Endometrial microvascular endothelial cells (primary cell): ENCODE results near the gene GRAP2. TPM values are rescaled to one million over a fixed set of nuclear protein-coding genes. Genes with fewer than 3 reads are reported as not detected.
"Not testable (repeated sequence)": the region's sequence is repeated elsewhere in the genome, so short reads cannot be mapped to it uniquely, and the experiment has no call there.

Experiments
- in situ Hi-C: cut with HindIII; loops from 2 replicates; pipeline ENCODE4 v1.10.0; 2017; ENCODE audit warnings: low sequenced_read_pairs, low pct_unique_long_range_greater_than_20kb; ENCODE audit errors: inconsistent ontology term
- total RNA-seq: library from RNA; depleted of rRNA; stranded (reverse); fragments of >200 nt; gene quantifications from one replicate; pipeline ENCODE4 v1.2.3, GENCODE V29; 2015; ENCODE audit errors: inconsistent ontology term

GRAP2 gene
- total RNA-seq, 1 donor from 2014 or later = 1.2 TPM

DNA sequence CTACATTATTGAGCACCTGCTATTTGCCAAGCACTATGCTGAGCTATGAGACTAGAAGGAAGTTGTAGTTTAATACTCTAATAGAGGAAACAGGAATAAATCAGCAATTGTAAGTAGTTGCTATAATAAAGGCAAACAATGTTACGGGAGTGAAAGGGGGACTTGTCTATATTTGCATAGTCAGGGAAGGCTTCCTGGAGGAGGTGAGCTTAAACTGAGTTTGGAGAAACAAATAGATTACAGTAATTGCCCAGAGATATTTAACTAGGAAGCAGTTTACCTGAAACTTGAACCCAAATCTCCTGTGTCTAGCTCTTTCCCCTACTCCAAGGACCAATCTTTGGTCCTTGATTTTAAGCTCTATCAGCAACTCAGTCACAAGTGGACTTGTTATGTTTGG lies 5.2 kb upstream of the GRAP2 start:
- in situ Hi-C loops = no loop called here

GRCh38 chr22:39896313-39896996 lies 4.4 kb upstream of the GRAP2 start:
- in situ Hi-C loops = no loop called here

DNA sequence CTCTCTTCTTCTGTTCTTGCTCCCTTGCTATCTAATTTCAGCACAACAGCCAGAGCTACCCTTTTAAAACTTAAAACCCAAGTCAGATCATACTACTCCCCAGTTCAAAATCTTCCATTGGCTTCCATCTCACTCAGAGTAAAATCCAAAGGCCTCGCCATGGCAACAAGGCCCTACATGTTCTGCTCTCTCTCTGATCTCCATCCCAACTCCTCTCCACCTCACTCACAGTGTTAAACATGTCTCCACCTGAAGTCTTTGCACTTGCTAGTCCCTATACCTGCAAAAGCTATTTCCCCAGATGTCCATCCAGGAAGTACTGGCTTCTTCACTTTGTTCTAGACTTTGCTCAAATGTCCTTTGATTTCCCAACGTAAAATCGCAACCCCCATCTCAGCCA lies 3.0 kb upstream of the GRAP2 start:
- in situ Hi-C loops = no loop called here

DNA sequence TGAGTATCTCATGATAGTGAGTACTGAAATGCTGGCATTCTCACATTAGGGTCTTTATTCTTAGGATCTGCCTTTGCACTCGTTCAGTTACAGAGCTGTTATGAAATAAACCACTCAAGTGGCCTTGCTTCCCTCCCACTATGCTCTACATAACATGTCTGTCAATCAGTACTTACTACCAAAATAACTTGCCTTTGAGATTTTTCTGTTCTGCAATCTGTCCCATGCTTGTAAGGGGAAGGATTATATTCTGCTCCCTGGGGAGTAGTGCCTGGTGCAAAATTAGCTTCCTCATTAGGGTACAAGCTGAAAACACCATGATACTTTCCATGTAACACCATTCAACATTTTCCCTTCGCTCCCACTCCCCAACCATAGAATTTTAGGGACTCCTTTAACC lies 1.9 kb upstream of the GRAP2 start:
- in situ Hi-C loops = no loop called here

GRCh38 chr22:39901565-39902146 lies 772 bp downstream of the GRAP2 start:
- in situ Hi-C loops = no loop called here

DNA sequence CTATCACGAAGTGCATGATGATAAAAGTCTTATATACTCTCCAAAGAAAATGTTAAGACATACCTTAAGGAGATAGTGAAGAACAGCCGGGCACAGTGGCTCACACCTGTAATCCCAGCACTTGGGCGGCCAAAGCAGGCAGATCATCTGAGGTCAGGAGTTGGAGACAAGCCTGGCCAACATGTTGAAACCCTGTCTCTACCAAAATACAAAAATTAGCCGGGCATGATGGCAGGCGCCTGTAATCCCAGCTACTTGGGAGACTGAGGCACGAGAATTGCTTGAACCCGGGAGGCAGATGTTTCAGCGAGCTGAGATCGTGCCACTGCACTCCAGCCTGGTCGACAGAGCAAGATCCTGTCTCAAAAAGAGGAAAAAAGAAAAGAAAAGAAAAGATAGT lies 3.1 kb downstream of the GRAP2 start:
- in situ Hi-C loops = not testable (repeated sequence)

- in situ Hi-C loops = no loop called here
Measured at GRCh38 chr22:39904862-39905261, 4.0 kb downstream of the GRAP2 start.

- in situ Hi-C loops = no loop called here
Measured at GRCh38 chr22:39905687-39906086, 4.8 kb downstream of the GRAP2 start.

- in situ Hi-C loops = no loop called here
Measured at GRCh38 chr22:39906207-39906606, 5.3 kb downstream of the GRAP2 start.

- in situ Hi-C loops = no loop called here
Measured at GRCh38 chr22:39907047-39907446, 6.2 kb downstream of the GRAP2 start.

- in situ Hi-C loops = no loop called here
Measured at GRCh38 chr22:39907605-39908097, 6.8 kb downstream of the GRAP2 start.

- in situ Hi-C loops = no loop called here
Measured at GRCh38 chr22:39908136-39908535, 7.3 kb downstream of the GRAP2 start.

DNA sequence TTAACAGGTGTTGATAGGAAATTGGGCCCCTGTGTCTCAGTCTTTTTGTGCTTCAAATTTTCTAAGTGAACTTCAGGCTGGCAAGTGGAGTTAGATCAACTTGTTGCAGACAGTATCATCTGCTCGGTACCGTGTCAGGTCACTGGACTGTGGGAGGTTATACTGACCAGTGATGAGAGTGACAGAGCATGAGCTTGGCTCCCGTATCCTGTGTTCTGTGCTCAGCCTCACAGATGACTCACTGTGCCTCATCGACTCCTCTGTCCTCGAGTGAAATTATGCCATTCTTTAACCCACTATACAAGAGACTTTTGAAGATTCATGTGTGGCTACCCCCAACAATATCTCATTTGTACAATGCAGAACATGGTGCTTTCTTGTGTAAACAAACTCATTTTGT lies 7.9 kb downstream of the GRAP2 start:
- in situ Hi-C loops = no loop called here

DNA sequence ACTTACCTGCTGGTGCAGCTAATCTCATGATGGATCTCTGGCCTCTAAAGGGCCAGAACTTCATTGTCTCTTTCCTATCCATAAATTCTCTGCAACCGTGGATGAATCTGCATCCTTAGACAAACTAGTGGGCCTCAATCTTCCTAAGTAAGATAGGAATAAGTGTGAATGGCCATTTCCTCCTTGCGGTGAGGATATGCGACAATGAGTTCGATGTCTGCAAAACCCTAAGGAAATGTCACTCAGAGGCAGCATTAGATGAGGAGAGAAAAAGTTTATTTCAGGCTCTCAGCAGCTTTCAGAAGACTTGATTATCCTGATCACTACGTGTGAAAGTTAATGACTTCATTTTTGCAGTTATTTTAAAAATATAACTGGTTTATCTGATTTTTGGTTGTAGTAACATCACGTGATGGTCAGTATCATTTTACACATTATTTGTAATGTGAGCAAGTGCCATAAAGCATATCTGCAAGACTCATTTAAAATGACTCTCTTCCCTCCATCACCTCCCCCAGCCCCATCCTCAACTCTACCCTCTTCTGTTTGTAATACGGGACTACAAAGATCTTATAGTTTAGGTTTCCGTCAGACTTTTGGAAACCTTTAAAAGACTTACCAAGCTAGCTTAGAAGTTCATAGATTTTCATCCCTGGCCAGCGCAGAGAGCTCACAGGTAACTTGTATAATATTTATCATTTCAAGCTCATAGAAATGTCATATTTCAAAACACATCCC lies 10.2 kb downstream of the GRAP2 start:
- in situ Hi-C loops = no loop called here

- in situ Hi-C loops = no loop called here
Measured at GRCh38 chr22:39913321-39913720, 12.4 kb downstream of the GRAP2 start.

GRCh38 chr22:39913886-39914285 lies 13.0 kb downstream of the GRAP2 start:
- in situ Hi-C loops = no loop called here

GRCh38 chr22:39914584-39914983 lies 13.7 kb downstream of the GRAP2 start:
- in situ Hi-C loops = no loop called here

DNA sequence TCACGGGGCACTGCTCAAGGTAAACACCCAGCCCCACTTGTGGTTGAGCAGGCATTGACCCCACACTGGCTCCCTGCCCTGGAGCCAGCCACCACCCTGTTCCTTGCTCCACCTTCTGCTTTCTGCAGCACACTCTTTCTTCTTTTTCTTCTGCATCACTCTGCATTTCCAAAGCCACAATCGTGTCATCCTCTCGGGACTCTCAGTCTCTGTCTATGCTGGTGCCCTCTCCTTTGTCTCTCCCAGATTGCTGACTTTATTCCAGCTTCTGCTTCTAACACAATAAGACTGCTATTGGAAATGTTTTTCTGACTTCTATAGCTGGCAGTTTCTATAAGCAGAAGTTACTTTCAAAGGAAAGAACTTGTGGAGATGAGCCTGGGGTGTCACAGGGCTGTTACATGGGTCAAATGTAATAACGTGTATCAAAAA lies 14.4 kb downstream of the GRAP2 start:
- in situ Hi-C loops = no loop called here

GRCh38 chr22:39916496-39916895 lies 15.6 kb downstream of the GRAP2 start:
- in situ Hi-C loops = no loop called here

DNA sequence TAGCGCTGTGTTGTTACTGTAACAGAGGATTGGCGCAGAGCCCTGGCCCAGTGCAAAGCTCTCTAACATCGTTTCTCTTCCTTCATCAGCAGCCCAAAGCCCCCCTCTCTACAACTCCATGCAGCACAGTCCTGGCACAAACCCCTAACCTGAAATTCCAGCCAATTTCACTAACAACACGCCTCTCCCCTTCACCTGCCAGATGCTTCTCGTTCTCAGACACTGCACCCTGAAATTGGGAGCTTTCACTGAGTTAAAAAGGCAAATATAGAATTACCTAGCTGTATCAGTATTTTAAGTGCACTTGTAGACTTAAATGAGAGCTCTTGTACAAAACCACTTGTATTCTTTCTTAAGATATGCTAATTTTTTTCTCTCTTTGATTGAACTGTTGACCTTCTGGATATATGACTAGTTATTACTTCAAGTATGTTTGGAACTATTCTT lies 16.3 kb downstream of the GRAP2 start:
- in situ Hi-C loops = no loop called here
